ENCODE results near the gene SEMA7A. TPM values are rescaled to one million over a fixed set of nuclear protein-coding genes. Genes with fewer than 3 reads are reported as not detected.
A peak's percentile ranks its signal among the peaks of the same experiment; 100 is the strongest.

Gene SEMA7A
- total RNA-seq, 2 donors from 2014 or later, result 1.8 to 2.0 TPM

GRCh38 chr15:74384566-74384880 lies 49.2 kb downstream of the SEMA7A start:
- H3K27ac ChIP-seq, result no peak overlapping the region
- H3K9ac ChIP-seq (ENCODE audit: low read depth in 2 of 2, low read length in 2 of 2), result no peak overlapping the region
- DNase-seq, result no peak
- intact Hi-C loops (cut with DNase I), result no loop called here
- H3K27me3 ChIP-seq, result no peaks in the 10 kb centered on the region
- no peak overlapping the region for H3K4me3 ChIP-seq
- no peak for TF ChIP-seq CTCF (IDR thresholded peaks at IDR 0.05)
- H3K36me3 ChIP-seq, result no peaks in the 10 kb centered on the region
- H3K4me1 ChIP-seq, result no peaks in the 10 kb centered on the region
- H3K9me3 ChIP-seq, result no peaks in the 10 kb centered on the region

GRCh38 chr15:74383695-74384565 lies 49.8 kb downstream of the SEMA7A start:
- Histone ChIP-seq H3K36me3 (no peaks in the 10 kb centered on the region), H3K27ac (no peak overlapping the region), H3K9ac (ENCODE audit: low read depth in 2 of 2, low read length in 2 of 2) (peak overlapping the region in 1 of 2 donors; percentile 3), H3K9me3 (no peaks in the 10 kb centered on the region), H3K4me1 (no peaks in the 10 kb centered on the region), H3K27me3 (no peaks in the 10 kb centered on the region), H3K4me3 (no peak overlapping the region)
- intact Hi-C loops (cut with DNase I), result loop anchor here (2.0 kb wide), 1 partner anchor 57 kb away; no protein-coding TSS in a partner anchor
- no peak for TF ChIP-seq CTCF (IDR thresholded peaks at IDR 0.05)
- no peak for DNase-seq

- H3K27ac ChIP-seq, result no peak overlapping the region
- no peak for DNase-seq
- H3K27me3 ChIP-seq, result no peaks in the 10 kb centered on the region
- H3K9ac ChIP-seq (ENCODE audit: low read depth in 2 of 2, low read length in 2 of 2), result peak overlapping the region in 1 of 2 donors; percentile 3
- H3K9me3 ChIP-seq, result no peaks in the 10 kb centered on the region
- no peak overlapping the region for H3K4me3 ChIP-seq
- intact Hi-C loops (cut with DNase I), result loop anchor here (2.0 kb wide), 1 partner anchor 58 kb away; no protein-coding TSS in a partner anchor
- H3K36me3 ChIP-seq, result no peaks in the 10 kb centered on the region
- no peaks in the 10 kb centered on the region for H3K4me1 ChIP-seq
- no peak for TF ChIP-seq CTCF (IDR thresholded peaks at IDR 0.05)
Observed at GRCh38 chr15:74383286-74383685, 50.5 kb downstream of the SEMA7A start.

- DNase-seq, result peak; percentile 86
- Histone ChIP-seq H3K4me1 (no peaks in the 10 kb centered on the region), H3K9ac (ENCODE audit: low read depth in 2 of 2, low read length in 2 of 2) (no peak overlapping the region), H3K36me3 (no peaks in the 10 kb centered on the region), H3K27ac (no peak overlapping the region), H3K27me3 (no peaks in the 10 kb centered on the region), H3K9me3 (no peaks in the 10 kb centered on the region), H3K4me3 (no peak overlapping the region)
- intact Hi-C loops (cut with DNase I), result loop anchor here (2.0 kb wide), 1 partner anchor 59 kb away; no protein-coding TSS in a partner anchor
- peak; percentile 95 for TF ChIP-seq CTCF (IDR thresholded peaks at IDR 0.05)
Observed at GRCh38 chr15:74382004-74382816, 51.5 kb downstream of the SEMA7A start.

GRCh38 chr15:74381481-74381880 lies 52.3 kb downstream of the SEMA7A start:
- no peaks in the 10 kb centered on the region for H3K36me3 ChIP-seq
- H3K9me3 ChIP-seq, result no peaks in the 10 kb centered on the region
- H3K4me1 ChIP-seq, result no peaks in the 10 kb centered on the region
- no peak overlapping the region for H3K4me3 ChIP-seq
- intact Hi-C loops (cut with DNase I), result no loop called here
- no peaks in the 10 kb centered on the region for H3K27me3 ChIP-seq
- no peak for DNase-seq
- H3K27ac ChIP-seq, result no peak overlapping the region
- no peak overlapping the region for H3K9ac ChIP-seq (ENCODE audit: low read depth in 2 of 2, low read length in 2 of 2)
- no peak for TF ChIP-seq CTCF (IDR thresholded peaks at IDR 0.05)
